NCI-H146 treated with DMSO at 0.1 percent for 48 hours (cell line): ENCODE measurements around the gene ZNF837.

Experiments
- DNase-seq: peaks from one replicate; lab custom pipeline; 2025; ENCODE audit not compliant: unreplicated experiment; lab: John Stamatoyannopoulos, UW

The ZNF837 gene

DNA sequence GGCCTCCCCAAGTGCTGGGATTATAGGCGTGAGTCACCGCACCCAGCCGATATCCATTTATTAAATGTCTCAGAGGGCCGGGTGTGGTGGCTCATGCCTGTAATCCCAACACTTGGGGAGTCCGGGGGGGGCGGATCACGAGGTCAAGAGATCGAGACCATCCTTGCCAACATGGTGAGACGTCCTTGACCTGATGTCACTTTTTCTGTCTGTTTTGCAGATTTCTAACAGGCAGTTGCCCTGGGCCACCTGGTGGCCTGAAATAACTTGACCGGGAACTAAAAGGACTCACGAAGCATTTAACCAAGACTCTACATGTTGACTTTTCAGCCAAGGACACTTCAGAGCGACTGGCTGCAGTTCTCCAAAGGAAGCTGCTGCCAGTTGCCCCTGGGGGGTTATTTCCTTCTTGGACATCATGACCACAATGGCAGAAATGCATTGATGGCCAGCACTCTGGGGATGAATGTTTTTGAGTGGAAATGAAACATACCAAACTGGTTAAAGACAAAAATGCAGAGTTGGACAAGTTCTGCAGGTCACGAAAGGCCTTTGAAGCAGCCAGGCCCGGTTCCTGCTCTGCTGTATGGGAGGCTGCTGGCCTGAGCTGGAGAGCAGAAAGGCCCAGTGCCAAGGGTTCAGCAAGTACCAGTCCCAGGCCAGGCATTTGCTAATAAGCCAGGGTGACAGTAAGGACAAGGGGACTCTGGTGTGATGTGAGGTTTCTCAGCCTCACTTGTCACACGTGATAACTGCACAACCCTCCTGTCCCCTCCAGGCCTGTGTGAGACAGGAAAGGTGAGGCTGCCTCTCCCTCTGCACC, 8.3 kb downstream of the ZNF837 start:
- no peak for DNase-seq

DNA sequence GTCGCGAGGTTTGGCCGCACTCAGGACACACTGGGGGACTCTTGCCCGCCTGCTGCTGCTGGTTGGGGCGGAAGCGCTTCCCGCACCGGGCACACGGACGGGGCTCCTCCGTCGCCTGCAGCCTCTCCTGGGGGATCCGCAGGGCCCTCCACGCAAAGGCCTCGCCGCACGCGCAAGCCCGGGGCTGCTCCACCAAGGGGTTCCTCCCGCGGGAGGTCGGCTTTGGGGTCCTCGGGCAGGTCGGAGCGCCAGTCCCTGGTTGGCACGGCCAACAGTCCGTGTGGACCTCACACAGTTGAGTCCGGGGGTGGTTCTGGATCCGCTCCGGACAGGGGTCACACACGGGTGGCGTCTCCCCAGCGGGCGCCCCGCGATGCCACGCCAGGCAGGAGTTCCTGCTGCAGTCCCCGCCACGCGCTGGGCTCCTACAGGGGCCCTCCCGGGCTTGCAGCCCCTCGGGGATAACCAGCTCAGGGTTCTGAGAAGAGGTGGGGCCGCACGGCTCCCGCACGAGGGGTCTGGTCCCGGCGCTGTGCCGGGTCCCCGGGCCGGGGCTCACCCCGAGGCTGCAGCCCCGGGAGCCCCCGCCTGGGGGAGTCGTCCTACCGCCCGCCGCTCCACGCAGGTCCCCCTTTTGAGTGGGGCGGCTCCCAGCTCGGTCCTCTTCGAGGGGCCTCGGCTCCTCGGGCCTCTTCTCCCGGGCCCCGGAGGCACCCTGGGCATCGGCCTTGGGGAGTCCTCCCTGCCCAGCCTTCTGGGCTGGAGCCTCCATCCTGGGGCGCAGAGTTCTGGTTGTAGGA, 12.1 kb downstream of the ZNF837 start:
- DNase-seq = no peak

DNA sequence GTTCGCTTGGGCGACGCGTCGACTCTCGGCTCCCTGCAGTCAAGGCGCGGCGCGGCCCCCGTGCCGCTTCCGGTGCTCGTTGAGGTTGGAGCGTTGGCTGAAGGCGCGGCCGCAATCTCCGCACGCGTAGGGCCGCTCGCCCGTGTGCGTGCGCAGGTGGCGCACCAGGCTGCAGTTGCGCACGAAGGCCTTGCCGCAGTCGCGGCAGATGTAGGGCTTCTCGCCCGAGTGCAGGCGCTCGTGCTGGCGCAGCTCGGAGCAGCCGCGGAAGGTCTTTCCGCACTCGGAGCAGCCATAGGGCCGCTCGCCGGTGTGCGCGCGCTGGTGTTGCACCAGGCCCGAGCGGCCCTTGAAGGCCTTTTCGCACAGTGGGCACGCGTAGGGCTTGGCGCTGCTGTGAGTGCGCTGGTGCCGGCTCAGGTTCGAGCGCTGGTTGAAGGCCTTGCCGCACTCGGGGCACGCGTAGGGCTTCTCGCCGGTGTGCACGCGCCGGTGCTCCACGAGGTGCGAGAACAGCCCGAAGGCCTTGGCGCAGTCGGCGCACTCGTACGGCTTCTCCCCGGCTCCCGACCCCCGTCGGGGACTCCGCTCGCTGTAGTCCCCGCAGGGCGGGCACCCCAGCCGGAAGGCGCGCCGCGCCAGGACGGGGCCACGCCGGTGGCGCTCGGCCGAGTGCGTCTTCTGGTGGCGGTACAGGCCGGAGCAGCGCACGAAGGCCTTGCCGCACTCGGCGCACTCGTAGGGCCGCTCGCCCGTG, 13.0 kb downstream of the ZNF837 start:
- no peak for DNase-seq

DNA sequence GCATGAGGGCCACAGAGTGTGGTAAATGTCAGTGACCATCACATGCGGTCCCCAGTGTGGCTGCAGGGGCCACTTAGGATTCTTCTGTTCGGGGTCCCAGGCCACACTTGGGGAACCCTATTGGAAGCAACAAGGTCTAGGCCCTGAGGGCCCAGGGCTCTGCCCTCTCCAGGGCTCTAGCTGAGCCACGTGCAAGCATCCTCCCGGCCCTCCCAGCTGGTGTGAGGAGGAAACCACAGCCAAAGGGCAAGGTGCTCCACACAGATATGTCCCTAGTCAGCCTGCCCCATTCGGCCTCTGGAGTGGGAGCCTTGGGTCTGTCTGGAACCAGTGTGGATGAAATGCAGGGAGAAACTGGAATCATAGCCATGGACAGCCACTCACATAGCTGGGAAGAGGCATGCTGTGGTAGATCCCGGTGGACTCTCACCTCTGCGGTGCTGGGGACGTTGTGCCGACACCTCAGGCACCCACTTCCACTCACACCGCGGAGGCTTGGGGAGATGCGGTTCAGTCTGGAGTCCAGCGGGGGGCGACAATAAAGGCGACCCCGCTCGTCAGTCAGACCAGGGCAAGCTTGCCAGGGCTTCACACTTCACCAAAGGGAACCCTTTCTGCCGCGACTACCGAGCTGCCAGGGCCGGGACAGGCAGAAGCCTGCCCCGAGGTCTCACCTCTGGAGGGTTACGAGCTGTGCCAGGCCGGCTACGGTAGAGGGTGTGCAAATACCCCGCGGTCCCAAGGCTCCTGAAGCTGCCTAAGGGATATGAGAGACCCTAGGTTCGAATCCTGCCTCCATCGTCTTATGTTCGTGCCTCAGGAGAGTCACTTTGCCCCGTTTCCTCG, 14.0 kb downstream of the ZNF837 start:
- DNase-seq = no peak

DNA sequence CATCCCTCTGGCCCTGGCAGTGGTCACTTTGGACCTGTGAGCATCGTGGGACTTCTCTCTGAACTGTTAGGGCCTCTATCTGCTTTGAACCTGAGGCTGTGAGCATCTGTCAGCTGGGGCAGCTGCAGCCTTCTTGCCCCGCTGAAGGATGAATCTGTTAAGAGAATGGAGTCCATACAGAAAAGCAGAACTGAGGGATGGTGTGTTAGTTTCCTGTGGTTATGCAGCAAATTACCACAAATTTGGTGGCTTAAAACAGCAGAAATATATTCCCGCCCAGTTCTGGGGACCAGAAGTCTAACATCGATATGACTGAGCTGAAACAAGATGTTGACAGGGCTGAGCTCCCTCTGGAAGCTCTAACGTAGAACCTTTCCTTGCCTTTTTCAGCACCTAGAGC, 16.7 kb downstream of the ZNF837 start:
- DNase-seq = no peak

- peak; percentile 94 for DNase-seq
These were observed 18.4 kb downstream of the ZNF837 start, which contains the start of gene ZNF497 for GRCh38 chr19:58362272-58362994. Gene ZNF497 (minus strand): TSS chr19:58362751. CDS start chr19:58357635, 5,116 bp downstream.

- peak; percentile 70 for DNase-seq
These were observed 18.9 kb downstream of the ZNF837 start for GRCh38 chr19:58361900-58362271.

GRCh38 chr19:58357481-58358145, 23.2 kb downstream of the ZNF837 start:
- DNase-seq = no peak

- no peak for DNase-seq
These were observed 23.9 kb downstream of the ZNF837 start for GRCh38 chr19:58356766-58357480.

GRCh38 chr19:58355908-58356765, 24.7 kb downstream of the ZNF837 start:
- no peak for DNase-seq

DNA sequence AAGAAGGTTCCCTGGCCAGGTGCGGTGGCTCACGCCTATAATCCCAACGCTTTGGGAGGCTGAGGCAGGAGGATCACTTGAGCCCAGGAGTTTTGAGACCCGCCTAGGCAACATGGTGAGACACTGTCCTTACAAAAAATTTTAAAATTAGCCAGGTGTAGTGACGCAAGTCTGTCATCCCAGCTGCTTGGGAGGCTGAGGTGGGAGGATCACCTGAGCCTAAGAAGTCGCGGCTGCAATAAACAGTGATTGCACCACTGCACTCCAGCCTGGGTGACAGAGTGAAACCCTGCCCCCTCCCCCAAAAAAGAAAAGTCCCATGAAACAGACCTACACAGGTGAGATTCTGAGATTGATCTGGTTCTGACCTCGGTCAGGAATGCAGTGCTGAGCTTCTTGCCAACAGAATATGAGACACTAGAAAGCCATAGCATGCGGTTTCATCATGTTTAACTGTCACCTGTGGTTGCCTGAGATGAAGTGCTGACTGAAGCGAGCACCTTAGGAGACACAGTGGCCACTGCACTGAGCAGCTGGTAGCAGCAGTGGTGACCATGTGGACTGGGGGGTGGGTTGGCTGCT, 25.5 kb downstream of the ZNF837 start:
- DNase-seq = no peak

- no peak for DNase-seq
These were observed 26.3 kb downstream of the ZNF837 start for GRCh38 chr19:58354478-58355030.

DNA sequence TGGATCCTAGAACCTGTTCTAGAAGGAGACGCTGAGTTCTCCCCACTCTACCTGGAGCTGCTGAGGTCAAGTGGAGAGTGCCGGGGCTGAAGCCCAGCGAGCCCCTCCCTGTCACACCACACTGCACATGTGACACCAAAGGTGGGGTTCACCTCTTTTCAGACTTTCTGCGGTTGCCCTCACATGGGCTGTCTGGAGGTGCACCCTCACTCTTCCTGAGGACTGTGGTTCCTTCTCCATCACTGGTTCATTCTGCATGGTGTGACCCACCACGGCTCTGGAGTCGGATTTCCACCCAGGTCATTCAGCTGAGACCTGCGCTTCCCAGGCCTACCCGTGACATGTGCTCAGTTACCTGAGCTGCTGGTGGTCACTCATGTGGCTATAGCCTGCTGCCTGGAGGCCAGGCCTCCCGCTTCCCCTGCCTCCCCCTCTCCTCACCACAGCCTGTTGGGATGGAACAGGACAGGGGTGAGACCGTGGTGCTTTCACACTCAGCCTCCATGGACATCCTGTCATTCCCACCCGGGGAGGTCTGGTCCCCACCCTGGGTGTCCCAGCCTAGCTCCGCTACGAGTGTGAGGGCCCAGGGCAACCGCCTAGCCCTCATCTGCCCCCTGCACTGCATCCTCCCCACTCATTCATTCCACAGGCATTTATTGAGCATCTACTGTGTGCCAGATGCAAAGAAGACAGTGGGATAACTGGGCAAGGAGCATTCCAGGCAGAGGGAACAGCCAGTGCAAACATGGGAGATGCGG, 26.9 kb downstream of the ZNF837 start:
- no peak for DNase-seq

GRCh38 chr19:58352760-58353671, 27.8 kb downstream of the ZNF837 start, which contains the start of gene A1BG:
Gene A1BG (minus strand): TSS chr19:58353492. CDS start chr19:58353437, 55 bp downstream.
- DNase-seq = no peak
